Activated CD4-positive, alpha-beta T cell treated with anti-CD3 and anti-CD28 coated beads, Interleukin-2, amount 50 U/mL, for 16 hours (primary cell): ENCODE results near the gene OPN4.

ENCODE experiments used
- DNase-seq: peaks from one replicate; pipeline ENCODE4 v3.0.0-alpha.2; 2020

Gene OPN4

DNA sequence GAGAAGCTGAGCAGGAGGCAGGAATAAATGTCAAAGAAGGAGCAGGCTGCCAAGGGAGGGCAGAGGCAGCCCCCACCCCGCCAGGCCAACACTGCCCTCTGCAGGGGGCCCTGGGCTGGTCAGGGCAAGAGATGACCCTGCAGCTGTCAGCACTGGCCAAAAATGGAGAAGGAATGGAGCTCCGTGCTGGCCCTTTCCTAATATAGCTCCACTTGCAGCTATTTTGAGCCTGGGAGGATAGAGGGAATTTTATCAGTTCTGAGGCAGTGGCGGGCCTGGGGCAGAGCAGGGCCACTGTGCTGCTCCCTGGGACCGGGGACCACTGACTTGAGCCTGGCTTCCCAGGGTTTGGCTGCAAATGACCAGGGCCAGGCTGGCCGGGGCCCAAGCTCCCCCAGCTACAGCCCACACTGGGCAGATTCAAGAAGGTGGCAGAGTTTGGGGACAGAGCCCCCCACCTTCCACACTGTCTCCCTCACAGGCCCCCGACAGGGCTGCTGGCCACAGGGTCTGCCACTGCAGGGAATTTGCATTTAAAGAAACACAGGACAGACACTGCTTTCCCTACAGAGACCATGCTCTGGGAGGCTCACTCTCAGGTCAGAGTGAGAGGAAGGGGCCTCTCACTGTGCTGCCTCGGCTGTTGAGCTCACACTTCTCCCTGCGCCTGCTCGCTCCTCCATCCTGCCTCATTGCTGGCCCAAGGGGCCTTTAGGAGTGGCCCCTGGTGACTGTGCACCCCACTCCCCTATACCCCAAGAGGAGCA lies 30.2 kb downstream of the OPN4 start:
- no peak for DNase-seq

DNA sequence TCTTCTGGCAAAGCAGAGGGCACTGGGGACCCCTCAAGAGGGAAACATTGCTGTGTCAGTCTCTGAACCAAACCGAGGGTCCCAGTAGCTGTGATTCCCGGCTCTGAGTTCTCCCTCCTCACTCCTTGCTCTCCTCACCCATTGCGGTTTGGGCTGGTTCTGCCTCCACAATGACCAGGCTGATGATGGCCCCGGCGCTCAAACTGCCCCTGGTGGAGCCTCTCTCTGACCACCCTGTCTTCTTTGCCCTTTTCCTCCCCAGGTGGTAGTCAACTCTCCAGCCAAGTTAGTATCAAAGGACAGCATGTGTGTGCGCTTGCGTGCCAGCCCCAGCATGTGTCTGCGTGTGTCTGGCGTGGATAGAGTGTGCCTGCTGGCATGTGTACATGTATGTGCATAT lies 31.1 kb downstream of the OPN4 start:
- no peak for DNase-seq

DNA sequence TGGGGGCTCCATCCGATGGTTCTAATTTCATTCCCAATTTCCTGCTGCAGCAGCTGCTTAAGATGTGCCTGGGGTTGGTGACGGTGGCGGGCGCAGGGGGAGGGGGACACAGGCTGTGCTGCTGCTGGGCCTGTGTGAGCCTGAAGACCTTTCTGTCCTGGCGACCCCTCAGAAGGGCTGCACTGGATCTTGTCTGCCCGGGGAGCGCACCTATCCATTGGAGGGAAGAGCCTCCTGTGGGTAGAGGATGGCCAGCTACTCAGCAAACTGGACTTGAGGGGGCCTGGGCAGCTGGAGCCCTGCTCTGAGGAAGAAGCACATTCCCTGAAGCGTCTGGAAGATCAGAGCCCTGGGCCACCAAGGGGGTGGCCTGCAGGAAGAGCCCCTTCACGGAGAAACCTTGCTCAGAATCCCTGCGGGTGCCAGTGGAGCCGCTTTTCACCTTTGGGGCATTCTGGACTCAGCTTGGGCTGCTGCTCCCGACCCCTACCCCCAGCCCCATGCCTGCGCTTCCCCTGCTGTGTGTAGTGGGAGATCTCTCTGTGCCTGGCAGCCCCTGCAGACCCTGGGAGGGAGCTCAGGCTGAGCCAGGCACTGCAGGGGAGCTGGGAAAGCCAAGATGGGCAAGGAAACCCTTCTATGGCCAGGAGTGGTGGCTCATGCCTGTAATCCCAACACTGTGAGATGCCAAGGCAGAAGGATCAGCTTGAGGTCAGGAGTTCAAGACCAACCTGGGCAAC lies 31.7 kb downstream of the OPN4 start:
- no peak for DNase-seq

DNA sequence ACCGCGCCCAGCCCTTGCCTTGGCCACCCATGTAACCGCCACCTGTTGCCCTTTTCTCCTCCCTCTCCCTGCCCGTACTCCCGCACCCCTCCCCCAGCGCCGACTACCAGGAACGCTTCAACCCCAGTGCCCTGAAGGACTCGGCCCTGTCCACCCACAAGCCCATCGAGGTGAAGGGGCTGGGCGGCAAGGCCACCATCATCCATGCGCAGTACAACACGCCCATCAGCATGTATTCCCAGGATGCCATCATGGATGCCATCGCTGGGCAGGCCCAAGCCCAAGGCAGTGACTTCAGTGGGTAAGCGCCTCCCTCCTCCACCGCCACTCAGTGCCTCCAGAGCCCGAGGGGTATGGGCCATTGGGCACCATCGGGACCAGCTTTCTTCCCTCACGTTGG lies 32.6 kb downstream of the OPN4 start:
- DNase-seq, result no peak

DNA sequence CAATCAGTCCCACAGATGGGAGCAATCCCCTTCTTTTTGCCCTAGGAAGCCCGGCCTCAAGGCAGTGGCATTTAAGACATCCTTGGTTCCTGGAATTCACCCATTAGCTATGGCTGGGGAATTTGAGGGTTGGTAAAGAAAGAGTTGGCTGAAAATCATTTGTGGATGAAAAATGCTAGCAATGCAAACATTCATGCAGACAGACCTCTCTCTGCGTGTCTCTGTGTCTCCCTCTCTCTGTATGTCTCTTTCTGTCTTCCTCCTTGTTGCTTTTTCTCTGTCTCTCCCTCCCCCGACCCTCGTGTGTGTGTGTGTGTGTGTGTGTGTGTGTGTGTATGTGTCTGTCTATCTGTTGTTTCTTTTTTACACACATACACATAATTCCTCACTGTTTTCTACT lies 33.4 kb downstream of the OPN4 start:
- DNase-seq, result no peak

DNA sequence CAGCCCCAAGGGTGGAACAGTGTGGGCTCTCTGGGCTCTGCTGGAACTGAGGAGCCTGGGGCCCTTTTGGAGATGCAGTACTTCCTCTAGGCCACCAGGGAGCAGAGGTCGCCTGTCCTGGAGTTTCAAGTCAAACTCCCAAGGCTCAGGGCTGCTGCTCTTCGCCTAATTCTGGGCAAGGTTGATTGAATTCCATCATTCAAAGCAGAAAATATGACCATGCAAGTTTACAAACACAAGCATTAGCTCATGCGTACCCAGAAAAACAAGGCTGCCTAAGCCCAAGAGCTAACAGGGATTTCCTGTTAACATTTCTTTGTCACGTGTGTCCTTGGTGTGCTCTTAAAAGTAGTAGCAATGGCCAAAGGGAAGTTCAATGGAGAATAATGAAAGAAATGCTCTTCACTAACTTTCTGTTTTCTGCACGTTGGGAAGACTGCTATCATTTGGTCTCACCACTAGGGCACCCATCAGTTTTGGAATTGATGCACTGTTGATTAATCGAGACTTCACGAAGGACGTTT lies 34.1 kb downstream of the OPN4 start:
- peak; percentile 62 for DNase-seq

DNA sequence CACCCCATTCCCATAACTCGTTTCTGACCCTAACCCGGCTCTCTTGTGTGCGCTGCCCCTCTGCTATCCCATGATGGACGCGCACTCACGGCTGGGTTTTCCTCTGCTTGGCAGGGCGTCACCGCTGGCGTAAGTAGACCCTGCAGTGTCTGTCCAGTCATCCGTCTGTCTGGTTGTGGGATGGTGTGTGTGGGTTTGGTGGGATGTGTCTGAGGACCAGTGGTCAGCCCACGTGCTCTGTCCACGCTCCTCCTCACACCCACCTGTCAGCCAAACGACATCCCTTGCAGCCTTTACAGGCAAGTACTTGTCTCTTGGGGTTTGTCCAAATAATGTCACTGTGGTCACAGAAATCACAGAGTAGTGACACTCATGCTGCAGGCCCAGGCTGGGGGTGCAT lies 34.8 kb downstream of the OPN4 start:
- no peak for DNase-seq

DNA sequence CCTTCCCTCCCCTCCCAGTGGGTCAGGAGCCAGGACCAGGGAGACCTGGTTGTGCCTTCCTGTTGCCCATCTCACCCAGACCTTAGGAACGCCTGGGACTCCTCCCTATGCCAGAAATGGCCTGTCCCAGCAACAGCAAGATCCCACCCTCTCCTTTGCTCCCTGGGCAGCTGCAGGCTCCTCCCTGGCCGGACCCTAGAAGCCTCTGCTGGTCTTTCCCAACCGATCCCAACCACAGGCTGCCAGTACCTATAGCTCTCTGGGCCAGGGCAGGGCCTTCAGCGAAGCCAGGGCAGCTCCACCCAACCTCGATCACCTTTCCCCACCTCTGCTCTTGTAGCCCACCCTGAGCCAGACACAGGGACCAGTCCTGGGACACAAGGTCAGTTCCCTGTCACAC lies 35.9 kb downstream of the OPN4 start:
- no peak for DNase-seq

DNA sequence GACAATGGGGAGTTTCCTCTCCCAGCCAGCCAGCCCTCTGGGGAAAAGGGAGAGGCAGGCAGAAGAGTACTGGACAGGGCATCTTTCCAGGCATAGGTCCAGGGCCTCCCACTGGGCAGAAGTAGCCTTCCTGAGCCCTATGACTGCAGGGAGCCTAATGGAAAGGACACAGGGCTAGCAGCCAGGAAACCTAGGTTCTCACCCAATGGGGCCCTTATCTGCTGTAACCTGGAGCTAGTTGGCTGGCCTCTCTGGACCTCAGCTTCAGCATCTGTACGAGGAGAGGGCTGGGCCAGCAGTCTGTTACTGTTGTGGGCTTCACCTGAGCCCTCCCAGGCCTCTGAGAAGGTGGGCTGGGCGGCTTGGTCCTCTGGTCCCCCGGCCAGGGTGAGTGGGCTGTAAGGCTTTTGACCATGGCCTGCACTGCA lies 36.3 kb downstream of the OPN4 start:
- DNase-seq, result no peak

DNA sequence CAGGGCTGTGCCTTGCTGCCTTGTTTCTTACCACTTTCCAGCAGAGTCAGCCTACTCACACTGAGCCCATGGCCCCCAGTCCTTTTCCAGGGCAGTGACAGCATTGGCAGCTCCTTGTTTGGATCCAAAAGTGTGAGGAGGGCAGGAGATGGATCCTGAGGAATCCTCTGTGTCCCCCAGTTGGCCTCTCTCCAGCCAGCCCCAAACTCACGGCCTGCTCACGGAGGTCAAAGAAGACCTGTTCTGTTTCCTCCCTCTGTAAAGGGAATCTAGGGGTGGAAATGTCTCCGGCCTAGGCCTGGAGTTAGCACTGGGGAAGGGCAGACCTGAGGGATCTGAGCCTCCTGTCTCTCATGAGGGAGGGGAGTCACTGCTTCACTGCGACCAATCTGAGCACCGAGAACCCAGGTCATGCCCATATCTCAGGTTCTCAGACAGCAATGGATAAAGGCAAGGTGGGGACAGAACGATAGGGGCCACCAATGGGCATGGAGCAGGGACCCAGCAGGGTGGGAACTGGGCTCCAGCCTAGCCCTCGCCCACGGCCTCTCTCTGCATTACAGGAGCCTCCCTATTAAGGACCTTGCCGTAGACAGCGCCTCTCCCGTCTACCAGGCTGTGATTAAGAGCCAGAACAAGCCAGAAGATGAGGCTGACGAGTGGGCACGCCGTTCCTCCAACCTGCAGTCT lies 37.1 kb downstream of the OPN4 start:
- DNase-seq, result no peak

DNA sequence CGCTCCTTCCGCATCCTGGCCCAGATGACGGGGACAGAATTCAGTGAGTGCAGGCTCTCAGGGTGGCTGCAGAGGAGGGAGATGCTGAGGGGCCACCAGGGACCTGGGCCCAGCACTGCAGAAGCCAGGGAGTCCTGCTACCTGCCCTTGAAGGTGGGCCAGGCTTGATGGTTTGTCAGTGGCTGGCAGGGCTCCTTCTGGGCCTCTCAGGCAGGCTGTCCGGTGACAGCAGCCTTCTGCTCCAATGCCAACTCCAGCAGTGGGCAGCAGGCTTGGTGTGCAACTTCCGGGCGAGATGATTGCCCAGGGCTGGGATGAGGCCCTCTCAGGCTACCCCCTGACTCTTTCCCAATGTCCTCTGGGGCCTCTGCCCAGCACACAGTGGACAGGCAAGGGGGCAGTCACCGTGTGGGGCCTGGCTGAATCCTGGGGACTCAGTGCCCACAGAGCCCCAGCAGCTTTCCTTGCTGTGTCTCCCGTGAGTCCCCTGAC lies 37.7 kb downstream of the OPN4 start:
- no peak for DNase-seq

DNA sequence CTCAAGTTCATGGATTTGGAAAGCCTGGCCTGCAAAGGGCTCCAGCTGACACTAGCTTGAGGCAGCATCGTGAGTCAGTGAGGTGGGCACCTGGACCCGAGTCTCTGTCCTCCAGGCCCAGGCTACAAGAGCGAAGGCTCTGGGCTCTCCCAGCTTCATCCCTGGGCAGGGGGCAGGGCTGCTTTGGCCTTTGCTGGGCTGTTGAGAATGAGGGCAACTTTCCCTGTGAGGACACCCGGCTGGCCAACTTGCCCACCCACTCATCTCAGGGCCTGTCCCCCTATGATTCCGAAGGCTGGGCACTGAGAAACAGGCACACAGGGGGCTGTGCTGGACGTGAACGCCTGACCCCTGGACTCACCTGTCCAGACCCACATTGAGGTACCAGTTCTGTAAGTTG lies 38.3 kb downstream of the OPN4 start:
- DNase-seq, result no peak

DNA sequence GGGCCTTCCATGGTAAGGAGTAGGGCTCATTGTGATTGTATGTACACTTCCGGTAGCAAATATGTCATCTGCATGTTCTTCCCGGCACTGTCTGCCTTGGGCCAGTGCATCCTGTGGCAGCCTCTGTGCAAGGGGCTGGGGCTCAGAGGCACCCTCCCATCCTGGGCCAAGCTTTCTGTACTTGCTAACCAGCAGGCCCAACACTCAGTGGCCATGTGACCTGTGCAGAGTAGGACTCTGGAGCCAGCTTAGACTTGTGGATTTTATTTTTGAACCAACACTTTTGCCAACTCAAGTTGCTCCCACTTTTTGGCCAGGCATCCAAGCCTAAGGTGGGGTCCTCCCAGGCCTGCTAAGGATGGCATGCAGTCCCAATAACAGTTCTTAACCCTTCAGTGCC lies 38.9 kb downstream of the OPN4 start:
- DNase-seq, result no peak

DNA sequence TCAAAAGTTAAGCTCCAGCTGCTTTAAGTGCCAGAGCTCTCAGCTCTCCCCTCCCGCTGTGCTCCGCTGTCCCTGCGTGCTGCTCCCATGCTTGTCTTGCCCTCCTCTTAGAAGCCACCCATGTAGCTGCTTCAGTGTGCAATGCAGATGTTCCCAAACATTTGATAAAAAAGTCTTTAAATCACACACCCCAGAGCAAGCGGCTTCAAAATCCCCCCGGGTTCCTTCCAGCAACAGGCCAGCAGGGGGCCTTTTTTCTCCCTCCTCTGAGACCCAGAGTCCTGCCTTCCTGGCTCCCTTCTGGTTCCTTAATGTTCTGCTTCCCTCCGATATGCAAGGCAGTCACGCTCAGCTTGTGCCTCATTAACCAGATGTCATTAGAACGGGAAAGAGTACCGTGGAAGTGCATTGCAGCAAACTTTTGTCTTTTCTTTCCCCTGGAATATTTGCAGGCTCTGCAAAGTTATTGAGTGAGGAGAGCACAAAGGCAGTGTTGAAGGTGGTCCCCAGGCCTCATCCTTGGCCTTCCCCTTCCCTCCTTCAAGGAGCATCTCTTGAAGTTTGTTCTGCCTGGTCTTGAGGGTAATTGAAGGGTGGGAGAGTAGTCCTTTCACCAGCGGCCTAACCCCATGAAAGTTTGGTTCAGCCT lies 39.5 kb downstream of the OPN4 start:
- DNase-seq, result peak; percentile 21

DNA sequence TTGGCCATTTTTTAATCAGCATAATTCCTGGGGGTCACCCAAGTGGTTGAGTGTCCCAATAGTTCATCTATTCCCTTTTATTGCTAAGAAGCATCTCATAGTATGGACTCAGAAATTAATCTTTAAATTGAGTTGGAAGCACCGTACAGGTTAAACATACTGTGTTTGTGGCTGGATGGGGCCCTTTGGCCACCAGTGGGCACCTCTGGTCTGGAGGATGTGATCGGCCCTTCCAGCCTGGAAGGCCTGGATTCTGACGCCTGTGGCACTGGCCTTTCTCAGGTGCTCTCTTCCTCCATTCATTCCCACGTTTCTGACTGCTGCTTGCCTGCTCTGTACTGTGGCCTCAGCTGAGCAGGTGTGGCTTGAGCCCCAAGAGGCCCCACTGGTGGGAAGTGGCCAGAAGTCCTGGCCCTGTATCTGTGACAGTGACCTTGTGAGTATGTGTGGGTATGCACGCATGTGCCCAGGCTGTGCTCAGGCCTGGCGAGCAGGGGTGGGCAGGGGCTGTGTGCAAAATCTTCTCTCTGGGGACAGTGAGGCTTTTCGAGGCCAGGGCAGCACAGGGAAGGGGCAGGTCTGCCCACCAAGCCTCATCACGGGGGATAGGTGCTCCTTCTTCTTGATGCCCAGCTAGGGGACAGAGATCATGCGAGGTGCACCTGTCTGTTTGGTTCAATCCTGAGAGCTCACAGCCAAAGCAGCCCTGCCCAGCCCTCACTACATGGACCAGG lies 44.0 kb downstream of the OPN4 start:
- DNase-seq, result no peak

DNA sequence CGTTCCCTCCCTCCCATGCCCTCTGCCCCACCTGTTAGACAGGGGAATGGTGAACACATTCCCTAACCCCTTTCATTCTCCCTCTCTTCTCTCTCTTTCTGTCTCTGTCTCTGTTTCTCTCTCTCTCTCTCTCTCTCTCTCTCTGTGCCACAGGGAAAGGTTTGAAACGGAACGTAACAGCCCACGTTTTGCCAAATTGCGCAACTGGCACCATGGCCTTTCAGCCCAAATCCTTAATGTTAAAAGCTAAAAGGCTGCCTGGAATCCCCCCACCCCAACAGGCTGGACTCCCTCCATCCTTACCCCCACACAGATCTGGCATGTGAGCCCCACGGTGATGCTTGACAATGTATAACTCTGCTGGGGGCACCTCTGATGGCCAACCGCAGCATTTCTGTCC lies 44.8 kb downstream of the OPN4 start:
- DNase-seq, result no peak

DNA sequence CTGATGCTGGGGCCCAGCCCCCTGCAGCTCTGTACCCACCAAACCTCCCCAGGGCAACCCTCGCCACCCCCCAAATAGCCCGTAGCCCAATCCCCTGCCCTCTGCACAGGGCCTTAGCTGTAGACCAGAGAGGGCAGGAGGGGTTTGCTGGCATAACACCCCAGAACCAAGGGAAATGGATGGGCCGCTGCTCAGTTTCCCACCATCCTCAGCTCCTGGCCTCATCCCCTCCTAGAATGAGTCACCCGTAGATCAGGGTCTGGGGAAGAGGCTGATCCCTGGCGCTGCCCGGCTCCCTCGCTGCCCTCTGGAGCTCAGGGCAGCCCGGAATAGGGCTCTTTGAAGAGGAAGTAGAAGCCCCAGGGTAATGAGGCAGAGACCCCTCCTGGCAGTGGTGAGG lies 45.2 kb downstream of the OPN4 start:
- no peak for DNase-seq

DNA sequence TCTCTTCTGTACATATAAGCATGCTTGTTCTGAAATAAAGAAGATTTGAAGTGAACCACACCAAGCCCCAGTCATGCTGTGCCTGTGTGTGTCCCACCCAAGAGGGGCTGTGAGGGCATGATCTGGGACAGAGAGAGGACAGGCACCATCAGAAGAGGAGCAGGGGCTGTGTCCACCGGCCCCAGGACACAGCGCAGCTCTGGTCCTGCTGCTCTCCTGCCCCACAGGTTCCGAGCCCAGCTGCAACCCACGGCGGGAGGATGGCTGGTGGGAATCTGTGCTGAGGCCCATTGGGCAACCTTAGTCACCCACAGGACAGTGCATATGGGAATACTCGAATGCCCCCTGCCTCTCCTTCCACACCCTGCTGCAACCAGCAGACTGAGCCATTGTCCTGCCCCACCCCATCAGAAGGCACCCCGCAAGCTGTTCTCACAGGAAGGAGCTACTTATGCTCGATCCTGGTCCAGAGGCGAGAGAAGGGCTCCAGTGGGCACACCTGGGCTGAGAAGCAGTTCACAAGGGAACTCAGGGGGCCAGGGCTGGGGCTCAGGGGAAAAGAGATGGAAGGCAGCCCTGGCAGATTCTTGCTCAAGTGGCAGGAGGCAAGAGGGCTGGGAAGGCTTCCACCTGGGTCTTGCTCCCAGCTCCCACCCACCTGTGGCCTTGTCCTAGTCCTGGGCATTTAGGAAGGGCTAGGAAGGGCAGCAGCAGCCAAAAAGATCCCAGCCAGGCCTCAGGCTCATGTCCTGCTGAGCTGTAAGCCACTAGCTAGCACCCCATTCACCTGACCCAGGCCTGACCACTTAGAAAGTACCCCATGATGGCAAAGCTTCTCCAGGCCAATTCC lies 45.9 kb downstream of the OPN4 start:
- DNase-seq, result no peak

DNA sequence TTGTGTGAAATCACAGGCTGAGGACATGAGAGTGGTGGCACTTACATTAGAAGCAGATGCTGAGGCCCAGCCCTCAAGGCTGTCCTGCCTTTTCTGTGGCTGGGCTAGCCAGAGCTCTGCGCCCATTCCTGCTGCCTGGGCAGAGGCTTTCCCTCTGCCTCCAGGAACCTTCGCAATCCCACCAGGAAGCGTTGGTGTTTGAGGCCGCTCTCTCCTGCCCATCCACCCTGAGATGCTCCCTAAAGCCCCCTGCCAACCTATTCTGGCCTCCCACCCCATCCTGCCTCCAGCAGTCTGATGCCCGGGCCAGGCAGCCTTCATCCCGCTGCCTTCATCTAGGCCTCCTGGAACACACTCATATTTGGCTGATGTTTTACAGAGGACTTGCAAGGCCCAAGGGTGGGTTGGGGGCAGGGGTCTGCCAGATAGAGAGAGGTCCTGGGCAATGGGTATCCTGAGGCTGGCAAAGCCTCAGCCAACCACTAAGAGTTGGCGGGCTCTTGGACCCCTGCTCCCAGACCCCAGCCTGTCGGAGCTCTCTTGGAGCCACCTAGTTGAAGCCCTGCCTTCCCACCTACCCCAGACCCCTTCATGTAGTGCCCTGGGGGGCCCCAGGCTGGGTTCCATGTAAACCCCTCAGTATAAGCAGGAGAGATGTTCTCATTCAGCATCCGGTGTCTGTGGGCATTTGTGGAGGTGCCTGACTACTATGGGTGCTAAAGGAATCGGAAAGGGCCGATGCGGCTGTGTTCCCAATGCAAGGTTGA lies 46.7 kb downstream of the OPN4 start:
- no peak for DNase-seq

DNA sequence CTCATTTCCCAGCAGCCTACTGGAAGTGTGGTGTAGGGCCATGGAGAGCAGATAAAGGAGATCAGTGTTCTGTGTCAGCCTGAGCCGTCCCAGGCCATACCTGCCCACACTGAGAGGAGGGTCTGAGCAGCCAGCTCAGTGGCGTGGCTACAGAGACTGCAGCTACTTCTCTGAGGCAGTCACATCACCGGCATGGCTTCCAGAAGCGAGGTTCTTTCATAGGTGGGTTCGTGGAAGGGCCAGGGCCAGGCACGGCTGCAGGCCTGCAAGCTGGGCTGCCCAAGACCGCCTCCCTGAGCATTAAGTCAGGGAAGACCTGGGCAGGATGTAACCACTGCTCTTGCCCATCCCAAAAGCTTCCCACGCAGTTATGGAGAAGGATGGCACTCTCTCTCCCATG lies 48.8 kb downstream of the OPN4 start:
- no peak for DNase-seq

DNA sequence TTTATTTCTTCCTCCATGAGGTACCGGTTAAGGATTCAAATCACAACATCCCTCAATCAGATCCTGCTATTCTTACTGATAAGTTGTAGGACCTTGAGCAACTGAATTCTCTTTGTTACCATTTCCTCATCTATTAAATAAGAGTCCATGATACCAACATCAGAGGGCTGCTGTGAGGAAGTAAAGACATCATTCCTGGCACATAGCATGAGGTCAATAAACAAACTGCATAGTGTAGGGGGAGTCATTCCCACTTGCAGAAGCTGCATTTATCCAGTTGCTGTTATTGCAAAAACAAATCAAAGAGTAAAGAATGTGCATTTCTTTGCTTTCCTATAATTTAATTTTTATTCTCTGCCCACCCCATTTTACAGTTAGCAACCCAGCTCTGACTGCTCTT lies 50.8 kb downstream of the OPN4 start:
- no peak for DNase-seq
